NCI-H2227 (cell line): ENCODE results near the gene GGTA1.

Experiments
- DNase-seq: peaks from one replicate; lab custom pipeline; 2025; ENCODE audit not compliant: unreplicated experiment; lab: John Stamatoyannopoulos, UW

The GGTA1 gene

GRCh38 chr9:121500165-121500478 lies 478 bp upstream of the GGTA1 start:
- no peak for DNase-seq

DNA sequence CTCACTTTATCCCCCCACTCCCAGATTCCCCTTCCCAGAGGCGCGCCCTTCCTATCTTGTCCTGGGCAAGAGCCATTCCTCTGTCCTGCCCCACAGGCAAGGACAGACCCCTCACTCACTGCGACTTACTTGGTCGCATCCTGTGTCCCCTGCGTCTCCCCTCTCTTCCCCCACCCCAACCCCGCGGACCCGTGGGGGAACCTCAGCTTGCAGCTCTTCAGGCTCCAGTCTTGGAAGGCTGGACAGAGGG lies 542 bp downstream of the GGTA1 start:
- no peak for DNase-seq

DNA sequence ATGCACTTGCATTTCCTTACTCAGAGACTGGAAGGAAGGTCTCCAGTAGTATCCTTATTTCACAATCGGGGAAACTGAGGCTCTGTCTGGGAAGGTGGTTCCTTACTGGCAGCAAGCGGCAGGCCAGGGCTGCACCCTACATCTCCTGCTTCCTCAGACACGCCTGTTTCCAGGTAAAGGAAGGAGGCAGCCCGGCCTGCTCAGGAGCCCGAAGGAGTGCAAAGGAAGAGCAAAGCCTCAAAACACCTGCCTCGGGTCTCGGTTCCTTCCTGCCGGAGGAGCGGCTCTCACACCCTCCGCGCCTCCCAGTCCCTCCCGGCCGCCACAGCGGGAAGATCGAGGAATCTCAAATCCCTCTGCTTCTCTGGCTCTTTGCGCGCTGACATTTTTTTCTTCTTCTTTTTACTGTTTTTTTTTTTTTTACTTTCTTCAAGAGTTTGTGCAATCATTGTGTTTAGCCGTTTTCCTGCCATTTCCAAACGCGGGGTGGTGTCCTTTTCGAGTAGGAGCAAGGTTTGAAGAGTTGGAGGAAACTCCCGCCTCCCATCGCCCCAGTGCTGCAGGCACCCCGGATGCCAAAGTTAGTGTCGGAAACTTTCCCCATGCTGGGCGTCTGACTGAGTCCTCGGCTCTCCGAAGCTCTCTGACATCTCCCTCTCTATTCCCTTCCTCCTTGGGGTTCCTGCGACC lies 1.0 kb downstream of the GGTA1 start:
- DNase-seq = peak; percentile 10

DNA sequence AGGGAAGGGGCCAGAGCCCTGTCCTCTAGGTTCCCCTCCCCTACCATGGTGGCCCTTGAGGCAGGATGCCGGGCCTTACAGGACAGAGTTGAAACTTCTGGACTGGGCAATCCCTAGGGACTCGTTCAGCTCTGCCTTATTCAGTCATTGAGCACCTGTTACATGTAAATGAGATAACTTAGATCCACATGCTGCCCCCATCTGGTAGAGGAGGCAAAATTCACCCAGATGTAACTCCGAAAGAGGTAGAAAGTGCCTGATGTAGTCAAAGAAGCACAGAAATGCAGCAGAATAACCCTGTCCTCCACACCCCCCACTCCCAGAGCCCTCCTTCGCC lies 1.5 kb downstream of the GGTA1 start:
- DNase-seq = peak; percentile 66

- no peak for DNase-seq
Measured at GRCh38 chr9:121495976-121496375, 3.7 kb downstream of the GGTA1 start.

GRCh38 chr9:121494192-121494591 lies 5.5 kb downstream of the GGTA1 start:
- DNase-seq = no peak

DNA sequence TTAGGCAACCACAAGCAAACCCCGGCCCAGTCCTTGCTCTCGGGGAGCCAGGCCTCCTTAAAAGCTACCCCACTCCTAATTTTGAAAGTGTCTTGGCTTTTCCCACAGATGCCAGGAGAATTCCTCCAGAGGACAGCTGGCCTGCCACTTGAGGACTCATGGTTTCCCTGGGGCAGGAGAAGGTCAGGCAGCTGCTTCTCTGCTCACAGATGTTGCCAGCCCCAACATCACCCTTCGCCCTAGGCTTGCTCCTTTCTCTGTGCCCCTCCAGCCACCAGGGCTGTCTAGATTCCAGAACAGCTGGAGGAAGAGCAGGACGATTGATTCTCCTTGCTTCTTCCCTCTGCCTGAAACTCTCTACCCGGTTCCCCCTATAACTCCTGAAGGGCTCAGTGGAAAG lies 8.5 kb downstream of the GGTA1 start:
- DNase-seq = no peak

- no peak for DNase-seq
Measured at GRCh38 chr9:121489344-121489743, 10.3 kb downstream of the GGTA1 start.

- no peak for DNase-seq
Measured at GRCh38 chr9:121486043-121486442, 13.6 kb downstream of the GGTA1 start.

DNA sequence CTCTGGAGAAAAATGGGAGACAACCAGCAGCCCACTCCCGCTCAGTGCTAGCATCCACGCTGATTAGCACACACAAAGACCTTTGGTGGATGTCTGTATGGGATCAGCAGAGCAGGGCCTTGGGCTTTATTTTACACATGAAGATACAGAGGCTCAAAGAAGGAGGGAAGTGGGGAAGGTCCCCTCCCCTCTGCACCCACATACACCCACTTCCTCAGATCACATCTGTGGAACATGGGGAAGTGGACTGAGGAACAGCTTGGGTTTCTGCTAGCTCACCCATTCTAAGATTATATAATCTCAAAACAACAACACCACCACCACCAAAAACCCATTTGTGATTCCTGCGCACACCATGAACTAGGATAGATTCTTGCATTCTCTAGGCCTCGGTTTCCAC lies 14.0 kb downstream of the GGTA1 start:
- no peak for DNase-seq

DNA sequence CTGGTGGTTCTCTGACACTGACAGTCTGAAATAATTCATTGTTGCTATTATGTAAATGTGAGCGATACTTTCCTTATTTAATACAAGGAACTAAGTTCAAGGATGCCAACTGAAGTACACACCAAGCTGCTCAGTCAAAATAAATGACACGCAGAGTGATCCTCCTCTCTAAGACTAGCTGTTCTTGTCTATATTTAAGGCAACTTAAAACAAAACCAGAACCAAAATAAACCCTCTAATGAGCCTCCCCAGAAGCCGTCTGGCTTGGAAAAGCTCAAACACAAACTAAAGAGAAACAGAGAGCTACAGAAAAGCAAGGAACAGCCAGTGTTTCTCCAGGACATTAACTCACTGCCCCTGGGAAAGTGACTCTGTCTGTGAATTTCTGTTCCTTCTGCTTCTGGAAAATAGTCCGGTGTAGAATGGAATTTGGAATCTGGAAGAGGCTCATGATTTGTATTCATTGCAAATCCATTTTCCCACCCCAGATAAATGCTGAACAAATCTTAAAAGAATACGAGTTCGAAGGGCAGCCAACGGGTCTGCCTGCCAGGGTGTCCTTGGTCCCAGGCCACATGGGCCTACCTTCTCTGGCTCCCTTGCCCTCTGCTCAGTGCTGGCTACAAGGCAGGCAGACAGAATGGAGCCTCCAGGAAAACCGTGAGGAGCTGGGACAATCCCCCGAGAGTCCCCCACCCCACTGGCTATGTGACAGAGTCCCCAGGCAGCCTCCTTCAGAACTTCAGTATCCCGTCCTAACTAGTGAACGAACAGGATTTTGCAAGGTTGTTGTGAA lies 14.8 kb downstream of the GGTA1 start:
- DNase-seq = no peak

GRCh38 chr9:121483473-121484031 lies 16.1 kb downstream of the GGTA1 start:
- DNase-seq = no peak

DNA sequence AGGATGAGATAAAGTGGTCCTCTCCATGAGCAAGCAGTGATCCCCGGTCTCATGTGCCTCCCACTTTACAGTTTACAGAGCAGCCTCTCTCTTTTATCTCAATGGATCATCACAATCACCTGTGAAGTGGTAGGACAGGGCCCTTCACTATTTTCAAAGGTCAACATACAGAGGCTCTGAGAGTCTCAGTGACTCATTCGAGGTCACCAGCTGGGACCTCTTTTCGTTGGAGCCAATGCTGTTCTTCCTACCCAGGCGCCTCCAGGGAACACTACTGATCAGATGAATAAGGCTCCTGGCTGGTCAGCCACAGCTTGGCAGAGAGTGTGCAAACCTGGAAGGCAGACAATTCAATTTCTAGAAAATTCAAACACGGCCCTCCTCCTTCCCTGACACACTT lies 16.6 kb downstream of the GGTA1 start:
- peak; percentile 12 for DNase-seq

GRCh38 chr9:121478816-121479676 lies 20.6 kb downstream of the GGTA1 start:
- DNase-seq = no peak

GRCh38 chr9:121476156-121476555 lies 23.5 kb downstream of the GGTA1 start:
- DNase-seq = no peak

- DNase-seq = no peak
Measured at GRCh38 chr9:121474231-121474947, 25.3 kb downstream of the GGTA1 start.

- DNase-seq = no peak
Measured at GRCh38 chr9:121473229-121473628, 26.4 kb downstream of the GGTA1 start.

DNA sequence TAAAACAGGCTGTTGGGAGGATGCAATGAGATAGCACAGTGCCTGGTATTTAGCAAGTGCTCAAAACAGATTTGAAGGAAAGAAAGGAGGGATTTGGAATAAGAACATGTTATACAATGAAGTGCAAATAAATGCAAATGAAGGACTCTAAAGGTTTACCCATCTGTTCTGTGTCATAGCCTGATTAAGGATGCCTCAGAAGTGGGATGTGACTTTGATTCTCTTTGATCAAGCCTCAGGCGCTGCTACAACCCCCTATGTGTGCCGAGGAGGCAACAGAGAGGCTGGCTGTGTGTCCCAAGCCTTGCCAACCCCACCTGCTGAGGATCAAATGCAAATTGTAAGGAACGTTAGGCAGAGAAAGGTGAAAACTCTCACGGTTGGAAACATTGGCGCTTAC lies 27.2 kb downstream of the GGTA1 start:
- DNase-seq = no peak

GRCh38 chr9:121466142-121466541 lies 33.5 kb downstream of the GGTA1 start:
- DNase-seq = no peak

- no peak for DNase-seq
Measured at GRCh38 chr9:121464968-121465367, 34.7 kb downstream of the GGTA1 start.
